AG09319 (cell line): Measurements from ENCODE around the gene MYH3.

ENCODE experiments used
- DNase-seq: peaks from one replicate; pipeline ENCODE4 v3.0.0-alpha.2; 2010; ENCODE audit warnings: low read depth; ENCODE audit errors: extremely low read depth
- TF ChIP-seq, protein P1 (sequence below): IDR thresholded peaks from 2 replicates; pipeline ENCODE4 v1.5.1; 2011; ENCODE audit warnings: low read depth, mild to moderate bottlenecking, inconsistent platforms, low read length, moderate library complexity

Gene MYH3

DNA sequence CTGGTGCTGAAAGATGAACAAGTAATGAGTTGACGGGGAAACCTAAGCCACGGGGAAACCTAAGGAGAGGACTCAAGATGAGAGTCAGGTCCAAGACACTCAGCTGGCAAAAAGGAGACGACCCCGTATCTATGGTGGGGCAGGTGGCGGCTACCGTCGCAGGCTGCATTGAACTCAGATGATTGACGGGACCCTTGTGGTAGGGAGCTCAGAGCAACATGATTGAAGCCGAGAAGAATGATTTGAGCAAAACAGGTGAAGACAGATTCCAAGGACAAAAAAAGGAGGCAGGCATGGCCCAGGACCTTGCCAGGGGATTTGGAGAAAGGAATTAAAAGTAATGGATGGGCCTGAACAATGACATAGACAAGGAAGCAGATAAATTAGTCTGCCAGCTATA, 7.5 kb upstream of the MYH3 start:
- no peak for DNase-seq
- TF ChIP-seq, protein P1, sequence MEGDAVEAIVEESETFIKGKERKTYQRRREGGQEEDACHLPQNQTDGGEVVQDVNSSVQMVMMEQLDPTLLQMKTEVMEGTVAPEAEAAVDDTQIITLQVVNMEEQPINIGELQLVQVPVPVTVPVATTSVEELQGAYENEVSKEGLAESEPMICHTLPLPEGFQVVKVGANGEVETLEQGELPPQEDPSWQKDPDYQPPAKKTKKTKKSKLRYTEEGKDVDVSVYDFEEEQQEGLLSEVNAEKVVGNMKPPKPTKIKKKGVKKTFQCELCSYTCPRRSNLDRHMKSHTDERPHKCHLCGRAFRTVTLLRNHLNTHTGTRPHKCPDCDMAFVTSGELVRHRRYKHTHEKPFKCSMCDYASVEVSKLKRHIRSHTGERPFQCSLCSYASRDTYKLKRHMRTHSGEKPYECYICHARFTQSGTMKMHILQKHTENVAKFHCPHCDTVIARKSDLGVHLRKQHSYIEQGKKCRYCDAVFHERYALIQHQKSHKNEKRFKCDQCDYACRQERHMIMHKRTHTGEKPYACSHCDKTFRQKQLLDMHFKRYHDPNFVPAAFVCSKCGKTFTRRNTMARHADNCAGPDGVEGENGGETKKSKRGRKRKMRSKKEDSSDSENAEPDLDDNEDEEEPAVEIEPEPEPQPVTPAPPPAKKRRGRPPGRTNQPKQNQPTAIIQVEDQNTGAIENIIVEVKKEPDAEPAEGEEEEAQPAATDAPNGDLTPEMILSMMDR: no peak

DNA sequence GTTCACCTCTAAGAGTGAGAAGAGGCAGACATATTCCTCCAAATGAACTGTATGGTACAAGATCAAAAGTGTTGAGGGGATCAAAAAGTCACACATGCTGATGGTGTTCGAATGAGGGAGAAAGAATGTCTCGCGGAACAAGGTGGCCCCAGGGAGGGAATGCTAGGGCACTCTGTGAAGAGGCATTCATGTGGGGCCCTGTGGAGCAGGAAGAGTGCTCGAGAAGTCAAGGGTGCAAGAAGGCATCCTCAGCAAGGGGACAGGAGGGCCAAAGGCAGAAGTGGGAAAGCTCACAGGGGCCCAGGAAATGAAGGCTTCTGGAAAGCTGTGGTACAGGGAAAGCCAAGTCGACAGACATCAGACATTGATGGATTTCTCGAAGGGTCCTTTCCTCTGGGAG, 6.1 kb upstream of the MYH3 start:
- no peak for DNase-seq
- TF ChIP-seq, protein P1: no peak

DNA sequence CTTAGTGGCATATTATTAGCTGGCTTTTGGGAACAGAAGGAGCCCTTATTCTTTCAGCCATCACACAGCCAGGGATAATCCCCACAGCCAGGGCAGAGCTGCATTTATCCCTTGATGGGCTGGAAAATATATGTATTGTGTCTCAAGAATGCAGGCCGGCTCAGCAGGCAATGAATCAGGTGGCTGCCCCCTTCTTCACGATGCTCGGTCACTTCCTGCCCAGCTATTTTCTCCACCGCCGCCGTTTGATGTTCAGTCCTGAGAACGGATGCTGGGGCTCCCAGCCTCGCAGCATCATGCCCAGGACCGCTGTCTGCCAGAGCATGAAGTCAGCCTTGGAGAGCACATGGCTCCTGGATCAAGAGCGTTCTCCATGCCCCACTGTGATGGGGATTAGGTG, 4.3 kb upstream of the MYH3 start:
- DNase-seq: no peak
- TF ChIP-seq, protein P1: no peak

DNA sequence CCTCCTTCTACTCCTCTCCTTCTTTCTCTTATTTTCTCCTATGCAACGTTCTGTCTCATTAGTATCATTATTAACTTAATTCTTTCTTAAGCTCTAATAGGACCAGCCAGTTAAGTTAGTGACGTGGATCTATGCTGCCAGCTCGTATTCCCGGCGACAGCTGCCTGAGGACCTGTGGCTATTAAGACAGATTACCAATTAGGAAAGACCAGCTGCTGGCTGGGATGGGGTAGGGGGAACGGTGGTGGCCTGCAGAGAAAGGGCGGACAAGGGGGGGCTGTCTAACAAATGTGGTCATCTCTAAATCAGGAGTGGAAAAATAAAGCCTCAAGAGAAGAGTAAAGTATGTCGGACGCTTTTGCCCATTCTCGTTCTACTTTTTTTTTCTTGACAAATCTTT, 770 bp upstream of the MYH3 start:
- no peak for DNase-seq
- TF ChIP-seq, protein P1: no peak

DNA sequence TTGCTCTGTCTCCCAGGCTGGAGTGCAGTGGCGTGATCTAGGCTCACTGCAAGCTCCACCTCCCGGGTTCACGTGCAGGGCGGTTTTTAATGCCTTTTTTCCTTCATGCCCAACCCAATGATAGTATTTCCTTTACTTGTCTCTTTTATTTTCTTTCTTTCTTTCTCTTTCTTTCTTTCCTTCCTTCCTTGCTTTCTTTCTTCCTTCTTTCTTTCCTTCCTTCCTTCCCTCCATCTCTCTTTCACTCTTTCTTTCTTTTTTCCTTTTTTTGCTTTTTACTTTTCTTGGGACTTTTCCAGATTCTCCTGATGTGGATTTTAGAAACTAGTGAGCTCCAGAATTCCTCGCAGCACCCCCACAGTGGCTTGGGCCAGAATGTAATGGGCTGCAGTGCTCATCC, 3.1 kb downstream of the MYH3 start:
- TF ChIP-seq, protein P1: no peak
- no peak for DNase-seq

DNA sequence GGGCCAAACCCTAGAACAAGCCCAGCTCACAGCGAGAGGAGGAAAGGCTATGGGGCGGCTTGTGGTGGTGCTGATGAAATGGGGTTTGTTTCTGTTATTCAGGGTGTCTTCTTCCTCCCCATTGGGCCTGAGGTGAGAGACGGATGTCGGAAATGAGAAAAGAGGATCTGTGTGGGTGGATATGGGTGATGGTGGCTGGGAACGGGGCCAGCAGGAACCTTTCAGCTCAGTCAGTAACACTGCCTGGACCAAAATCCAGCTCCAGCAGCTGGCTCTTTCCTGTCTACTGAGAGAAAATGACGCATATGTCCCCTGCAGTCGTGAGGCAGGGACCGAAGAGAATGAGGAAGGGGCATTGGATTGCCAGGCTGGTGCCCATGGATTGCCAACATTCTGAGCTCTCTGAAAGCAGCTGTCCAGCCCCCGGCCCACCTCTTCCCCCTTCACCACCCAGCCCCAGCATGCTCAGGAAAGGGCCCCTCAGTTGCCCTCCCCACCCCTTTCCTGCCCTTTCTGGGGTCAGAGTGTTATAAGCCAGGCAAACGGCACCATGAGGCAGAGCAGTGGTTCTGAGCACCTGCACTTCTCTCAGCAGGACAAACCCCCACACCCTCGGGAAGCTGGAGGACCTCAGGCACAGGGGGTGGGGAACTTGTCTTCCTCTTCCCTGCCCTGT, 4.0 kb downstream of the MYH3 start:
- no peak for DNase-seq
- TF ChIP-seq, protein P1: no peak

DNA sequence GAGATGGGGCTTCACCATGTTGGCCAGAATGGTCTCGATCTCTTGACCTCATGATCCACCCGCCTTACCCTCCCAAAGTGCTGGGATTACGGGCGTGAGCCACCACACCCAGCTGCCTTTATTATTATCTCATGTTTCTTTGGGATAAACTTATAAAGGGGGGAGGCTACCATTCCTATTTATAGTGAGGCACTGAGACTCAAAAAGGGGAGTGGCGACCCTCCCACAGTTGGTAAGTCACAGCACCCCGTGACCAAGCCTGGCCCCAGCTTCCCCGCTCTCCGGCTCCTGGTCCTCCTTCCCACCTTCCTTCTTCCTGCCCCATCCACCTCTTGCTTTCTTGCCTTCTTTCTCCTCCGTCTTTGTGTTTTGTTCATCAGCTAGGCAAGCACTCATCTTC, 5.2 kb downstream of the MYH3 start:
- DNase-seq: no peak
- TF ChIP-seq, protein P1: no peak
